H1 (cell line): ENCODE measurements around the gene ZXDA. TPM values are rescaled to one million over a fixed set of nuclear protein-coding genes. Genes with fewer than 3 reads are reported as not detected.

Source experiments
- CTCF ChIP-seq, 3 experiments: IDR thresholded peaks; 1 replicate in 2 of 3; 2 replicates in 1 of 3; pipeline versions ENCODE4 v1.5.1 to v1.6.1; 2011; ENCODE audit warnings: low read length in 3 of 3, mild to moderate bottlenecking in 3 of 3, inconsistent platforms in 2 of 3, low read depth in 1 of 3, moderate library complexity in 1 of 3; ENCODE audit not compliant: insufficient read depth in 1 of 3; ENCODE audit errors: control extremely low read depth in 1 of 3
- SUZ12 ChIP-seq: fragments of 200-600 bp; sonication (generic); IDR thresholded peaks from 2 replicates; pipeline ENCODE4 v1.6.1; 2012; ENCODE audit warnings: mild to moderate bottlenecking, inconsistent platforms, low read length, moderate library complexity, mixed read lengths
- TCF12 ChIP-seq: IDR thresholded peaks from 2 replicates; pipeline ENCODE4 v1.6.1; 2011; ENCODE audit warnings: low read depth, mild to moderate bottlenecking, low read length
- TEAD4 ChIP-seq: IDR thresholded peaks from 2 replicates; pipeline ENCODE4 v1.6.1; 2012; ENCODE audit warnings: low read depth, low read length, inconsistent platforms, mixed read lengths
- YY1 ChIP-seq: IDR thresholded peaks from 2 replicates; pipeline ENCODE4 v1.6.1; 2011; ENCODE audit warnings: low read depth, mild to moderate bottlenecking, low read length
- polyA plus RNA-seq, 7 experiments: library from polyadenylated mRNA; depleted of rRNA in 3 of 7; stranded (reverse) in 5 of 7; unstranded in 2 of 7; fragments of >200 nt in 5 of 7; fragments of 200-250 nt in 2 of 7; gene quantifications; 1 replicate in 5 of 7; 2 replicates in 1 of 7; 4 replicates in 1 of 7; pipeline versions ENCODE4 v1.2.1 to v1.2.3, GENCODE V29; 2011 to 2013; ENCODE audit warnings: missing spikeins in 2 of 7, mixed read lengths in 2 of 7
- total RNA-seq: library from RNA; stranded (reverse); fragmentation: NEBNext Ultra II Directional; extraction: Animal tissue kit (Norgen Biotek cat#: 25700); gene quantifications from 2 replicates; pipeline ENCODE4 v1.2.1, GENCODE V29; 2021

The ZXDA gene
- total and polyA plus RNA-seq, 2 of the 8 experiments (the other 6 are each of a cell fraction or from before 2014, with no cell fraction given), result not detected

GRCh38 chrX:57918750-57919436 lies 8.6 kb upstream of the ZXDA start (continued):
- TF ChIP-seq SUZ12 (no peak), TCF12 (no peak), CTCF (IDR thresholded peaks at IDR 0.05; ENCODE audit: control extremely low read depth in 1 of 3, insufficient read depth in 1 of 3, low read depth in 1 of 3, low read length in 3 of 3) (peak in 1 of 3 experiments; percentile 13; a peak in 1 of 4 replicates), TEAD4 (no peak), YY1 (no peak)
